ENCODE measurements around the gene EGFR.

DNA sequence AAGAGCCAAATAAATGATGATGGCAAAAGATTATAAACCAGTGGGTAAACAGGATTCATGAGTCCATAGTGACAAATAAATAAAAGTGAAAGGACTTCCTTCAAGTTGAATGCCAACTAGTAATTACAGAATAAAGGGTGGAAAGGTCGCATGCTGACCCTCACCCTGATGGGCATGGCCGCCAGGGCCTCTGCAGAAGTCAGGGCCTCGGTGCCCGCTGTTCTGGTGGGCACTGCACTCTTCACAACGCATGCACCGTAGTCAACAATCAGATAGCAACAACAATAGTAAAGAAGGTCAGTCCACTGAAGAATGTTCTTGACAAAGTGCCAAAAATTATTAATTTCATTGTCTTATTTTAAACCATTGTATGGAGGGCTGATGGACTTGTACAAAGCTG lies 223.1 kb downstream of the EGFR start:
- TF ChIP-seq, protein P1, sequence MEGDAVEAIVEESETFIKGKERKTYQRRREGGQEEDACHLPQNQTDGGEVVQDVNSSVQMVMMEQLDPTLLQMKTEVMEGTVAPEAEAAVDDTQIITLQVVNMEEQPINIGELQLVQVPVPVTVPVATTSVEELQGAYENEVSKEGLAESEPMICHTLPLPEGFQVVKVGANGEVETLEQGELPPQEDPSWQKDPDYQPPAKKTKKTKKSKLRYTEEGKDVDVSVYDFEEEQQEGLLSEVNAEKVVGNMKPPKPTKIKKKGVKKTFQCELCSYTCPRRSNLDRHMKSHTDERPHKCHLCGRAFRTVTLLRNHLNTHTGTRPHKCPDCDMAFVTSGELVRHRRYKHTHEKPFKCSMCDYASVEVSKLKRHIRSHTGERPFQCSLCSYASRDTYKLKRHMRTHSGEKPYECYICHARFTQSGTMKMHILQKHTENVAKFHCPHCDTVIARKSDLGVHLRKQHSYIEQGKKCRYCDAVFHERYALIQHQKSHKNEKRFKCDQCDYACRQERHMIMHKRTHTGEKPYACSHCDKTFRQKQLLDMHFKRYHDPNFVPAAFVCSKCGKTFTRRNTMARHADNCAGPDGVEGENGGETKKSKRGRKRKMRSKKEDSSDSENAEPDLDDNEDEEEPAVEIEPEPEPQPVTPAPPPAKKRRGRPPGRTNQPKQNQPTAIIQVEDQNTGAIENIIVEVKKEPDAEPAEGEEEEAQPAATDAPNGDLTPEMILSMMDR (IDR thresholded peaks at IDR 0.05; ENCODE audit: low read depth, low read length), result no peak
- TF ChIP-seq POLR2A (IDR thresholded peaks at IDR 0.05; ENCODE audit: extremely low read depth, insufficient read length), result no peak
- no peak for TF ChIP-seq MYC (IDR thresholded peaks at IDR 0.05; ENCODE audit: low read depth, low read length)
